Natural killer cell (primary cell): Measurements from ENCODE around the gene OSTC. TPM values are rescaled to one million over a fixed set of nuclear protein-coding genes. Genes with fewer than 3 reads are reported as not detected.

Source experiments
- ATAC-seq, 3 donors: fragments of 150-1000 bp in 2 of 3; fragments of 200-7000 bp in 1 of 3; cut with Tn5 transposase; 1 replicate in 1 of 3; 2 replicates in 2 of 3; pipeline ENCODE4 v1.10.0; 2021; ENCODE audit warnings: mild to moderate bottlenecking in 2 of 3, moderate library complexity in 2 of 3
- DNase-seq, 2 donors: peaks; one replicate each; pipeline versions ENCODE4 v3.0.0 to v3.0.0-alpha.2; 2013 to 2021; ENCODE audit warnings: mixed read lengths in 1 of 2
- H3K27ac ChIP-seq: one replicate; pipeline ENCODE4 v1.5.1; 2013; ENCODE audit warnings: mild to moderate bottlenecking, low read length
- H3K27me3 ChIP-seq: one replicate; pipeline ENCODE4 v1.6.1; 2013; ENCODE audit warnings: low read length; ENCODE audit not compliant: control insufficient read depth, insufficient read depth
- H3K36me3 ChIP-seq: one replicate; pipeline ENCODE4 v1.6.1; 2013; ENCODE audit warnings: low read length; ENCODE audit not compliant: control insufficient read depth, insufficient read depth
- H3K4me1 ChIP-seq: one replicate; pipeline ENCODE4 v1.6.1; 2013; ENCODE audit warnings: low read length; ENCODE audit not compliant: control insufficient read depth, insufficient read depth
- H3K4me3 ChIP-seq: one replicate; pipeline ENCODE4 v1.5.1; 2013; ENCODE audit warnings: low read length
- H3K9me3 ChIP-seq: one replicate; pipeline ENCODE4 v1.6.1; 2013; ENCODE audit warnings: low read length; ENCODE audit not compliant: control insufficient read depth, insufficient read depth
- H3K27ac Mint-ChIP-seq, 2 donors: one replicate each; pipeline ENCODE4 v1.8.0; 2022; ENCODE audit warnings: mild to moderate bottlenecking in 2 of 2, mixed read lengths in 2 of 2, moderate library complexity in 1 of 2
- H3K27me3 Mint-ChIP-seq, 2 donors: one replicate each; pipeline ENCODE4 v1.8.0; 2022; ENCODE audit warnings: low read depth in 2 of 2, mixed read lengths in 2 of 2
- H3K36me3 Mint-ChIP-seq: one replicate; pipeline ENCODE4 v1.8.0; 2022; ENCODE audit warnings: mixed read lengths
- H3K4me1 Mint-ChIP-seq, 2 donors: one replicate each; pipeline ENCODE4 v1.8.0; 2022; ENCODE audit warnings: mixed read lengths in 2 of 2
- H3K4me3 Mint-ChIP-seq: one replicate; pipeline ENCODE4 v1.8.0; 2022; ENCODE audit warnings: mild to moderate bottlenecking, moderate library complexity, mixed read lengths
- H3K9me3 Mint-ChIP-seq, 2 donors: one replicate each; pipeline ENCODE4 v1.8.0; 2022; ENCODE audit warnings: mixed read lengths in 2 of 2
- WGBS: methylation state at CpG from one replicate; pipeline ENCODE4 v1.1.7; 2013; ENCODE audit warnings: missing lambda C conversion rate; ENCODE audit not compliant: insufficient coverage; 5-methylcytosine and 5-hydroxymethylcytosine counted together
- intact Hi-C: fragments of 100-400 bp; cut with micrococcal nuclease; formaldehyde crosslinking; loops from one replicate; pipeline ENCODE4 v1.14.2; 2022
- total RNA-seq, 4 donors: library from RNA; stranded (reverse); fragments of 120-200 nt in 1 of 4; gene quantifications; one replicate each; pipeline versions ENCODE4 v1.2.3 to v1.2.4, GENCODE V29; 2013 to 2022
- TF ChIP-seq, protein P1 (sequence below): fragments of 200-600 bp; IDR thresholded peaks from one replicate; pipeline ENCODE4 v1.8.0; 2022; ENCODE audit warnings: antibody characterized with exemption

The OSTC gene
- total RNA-seq, 3 donors from 2014 or later (not counting 1 experiment from before 2014, with no cell fraction given) = 31.2 to 36.5 (median 32.2) TPM

GRCh38 chr4:108714880-108715279, 64.5 kb downstream of the OSTC start:
- Histone ChIP-seq H3K27me3 (no peaks in the 10 kb centered on the region), H3K4me3 (no peak overlapping the region), H3K4me1 (no peaks in the 10 kb centered on the region), H3K27ac (no peak overlapping the region), H3K9me3 (no peaks in the 10 kb centered on the region), H3K36me3 (no peaks in the 10 kb centered on the region)
- no peak for DNase-seq
- WGBS = 72% methylated on average over 2 of the region's 4 CpGs
- Mint-ChIP-seq H3K27ac (no peak overlapping the region), H3K36me3 (no peaks in the 10 kb centered on the region), H3K4me1 (no peaks in the 10 kb centered on the region), H3K27me3 (peaks cover 9 to 18% of the 10 kb centered on the region in 2 donors), H3K4me3 (no peak overlapping the region), H3K9me3 (no peaks in the 10 kb centered on the region)
- TF ChIP-seq, protein P1, sequence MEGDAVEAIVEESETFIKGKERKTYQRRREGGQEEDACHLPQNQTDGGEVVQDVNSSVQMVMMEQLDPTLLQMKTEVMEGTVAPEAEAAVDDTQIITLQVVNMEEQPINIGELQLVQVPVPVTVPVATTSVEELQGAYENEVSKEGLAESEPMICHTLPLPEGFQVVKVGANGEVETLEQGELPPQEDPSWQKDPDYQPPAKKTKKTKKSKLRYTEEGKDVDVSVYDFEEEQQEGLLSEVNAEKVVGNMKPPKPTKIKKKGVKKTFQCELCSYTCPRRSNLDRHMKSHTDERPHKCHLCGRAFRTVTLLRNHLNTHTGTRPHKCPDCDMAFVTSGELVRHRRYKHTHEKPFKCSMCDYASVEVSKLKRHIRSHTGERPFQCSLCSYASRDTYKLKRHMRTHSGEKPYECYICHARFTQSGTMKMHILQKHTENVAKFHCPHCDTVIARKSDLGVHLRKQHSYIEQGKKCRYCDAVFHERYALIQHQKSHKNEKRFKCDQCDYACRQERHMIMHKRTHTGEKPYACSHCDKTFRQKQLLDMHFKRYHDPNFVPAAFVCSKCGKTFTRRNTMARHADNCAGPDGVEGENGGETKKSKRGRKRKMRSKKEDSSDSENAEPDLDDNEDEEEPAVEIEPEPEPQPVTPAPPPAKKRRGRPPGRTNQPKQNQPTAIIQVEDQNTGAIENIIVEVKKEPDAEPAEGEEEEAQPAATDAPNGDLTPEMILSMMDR = no peak
- no peak for ATAC-seq
- intact Hi-C loops = no loop called here

DNA sequence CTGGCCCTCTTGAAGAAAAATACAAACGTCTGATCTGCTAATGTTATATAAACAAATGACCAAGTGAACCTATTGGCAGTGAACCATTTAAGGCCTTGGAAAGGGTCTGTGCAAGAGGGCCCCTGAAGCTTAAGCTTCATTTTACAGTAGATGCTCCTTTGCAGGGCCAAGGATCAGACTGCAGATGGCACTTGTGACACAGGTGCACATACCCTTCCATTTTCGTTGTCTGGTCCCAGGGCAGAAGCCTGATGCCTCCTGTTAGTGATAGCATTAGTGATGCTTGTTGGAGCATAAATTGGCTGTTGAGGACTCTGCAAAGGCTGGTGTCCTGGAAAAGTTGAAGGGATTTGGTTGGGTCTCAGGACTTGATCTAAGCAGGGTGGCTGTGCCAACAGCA, 65.9 kb downstream of the OSTC start:
- no peaks in the 10 kb centered on the region for H3K27me3 ChIP-seq
- Mint-ChIP-seq H3K36me3 (no peaks in the 10 kb centered on the region), H3K27me3 (peaks cover 13 to 18% of the 10 kb centered on the region in 2 donors), H3K4me3 (no peak overlapping the region), H3K27ac (no peak overlapping the region), H3K9me3 (no peaks in the 10 kb centered on the region), H3K4me1 (no peaks in the 10 kb centered on the region)
- DNase-seq = no peak
- TF ChIP-seq, protein P1 = no peak
- H3K36me3 ChIP-seq = no peaks in the 10 kb centered on the region
- 29% methylated on average over 2 of the region's 2 CpGs for WGBS
- intact Hi-C loops = no loop called here
- ATAC-seq = no peak
- no peak overlapping the region for H3K27ac ChIP-seq
- no peak overlapping the region for H3K4me3 ChIP-seq
- no peaks in the 10 kb centered on the region for H3K4me1 ChIP-seq
- H3K9me3 ChIP-seq = no peaks in the 10 kb centered on the region

DNA sequence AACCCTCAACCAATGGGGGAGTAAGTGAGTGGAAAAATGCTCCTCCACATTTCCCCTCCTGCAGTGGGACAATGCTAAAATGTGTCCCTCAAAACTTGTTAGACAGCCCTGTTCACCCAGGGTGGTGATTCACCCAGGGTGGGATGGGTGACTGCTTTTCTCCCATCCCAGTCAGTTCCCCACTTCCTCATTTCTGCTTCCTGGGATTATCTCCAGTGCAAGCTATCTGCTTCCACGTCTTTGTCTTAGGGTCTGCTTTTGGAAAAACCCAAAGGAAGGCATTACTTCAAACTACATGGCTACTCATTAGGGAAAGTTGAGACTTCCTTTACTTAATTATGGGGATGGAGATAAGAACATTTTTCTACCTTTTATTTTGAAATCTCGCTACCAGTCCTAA, 67.0 kb downstream of the OSTC start:
- no peaks in the 10 kb centered on the region for H3K4me1 Mint-ChIP-seq
- H3K27ac Mint-ChIP-seq = no peak overlapping the region
- WGBS = 20% methylated on average over 1 of the region's 2 CpGs
- Histone ChIP-seq H3K9me3 (no peaks in the 10 kb centered on the region), H3K27ac (no peak overlapping the region), H3K4me3 (no peak overlapping the region), H3K4me1 (no peaks in the 10 kb centered on the region), H3K27me3 (no peaks in the 10 kb centered on the region), H3K36me3 (no peaks in the 10 kb centered on the region)
- intact Hi-C loops = no loop called here
- H3K4me3 Mint-ChIP-seq = no peak overlapping the region
- TF ChIP-seq, protein P1 = no peak
- H3K9me3 Mint-ChIP-seq = no peaks in the 10 kb centered on the region
- no peak for ATAC-seq
- DNase-seq = no peak
- H3K27me3 Mint-ChIP-seq = peaks cover 10 to 21% of the 10 kb centered on the region in 2 donors
- no peaks in the 10 kb centered on the region for H3K36me3 Mint-ChIP-seq

Other genes starting within 250 kb of the OSTC start
- 1,000 to 10,000 TPM; 1,002 to 1,285 (median 1,229) TPM for gene RPL34, start 30.0 kb upstream of the OSTC start, total RNA-seq
- gene ETNPPL, start 112.5 kb downstream of the OSTC start, total RNA-seq = not detected